ENCODE results near the gene CD37.
A peak's percentile ranks its signal among the peaks of the same experiment; 100 is the strongest.
"Not testable (repeated sequence)": the region's sequence is repeated elsewhere in the genome, so short reads cannot be mapped to it uniquely, and the experiment has no call there.

The CD37 gene, protein sequence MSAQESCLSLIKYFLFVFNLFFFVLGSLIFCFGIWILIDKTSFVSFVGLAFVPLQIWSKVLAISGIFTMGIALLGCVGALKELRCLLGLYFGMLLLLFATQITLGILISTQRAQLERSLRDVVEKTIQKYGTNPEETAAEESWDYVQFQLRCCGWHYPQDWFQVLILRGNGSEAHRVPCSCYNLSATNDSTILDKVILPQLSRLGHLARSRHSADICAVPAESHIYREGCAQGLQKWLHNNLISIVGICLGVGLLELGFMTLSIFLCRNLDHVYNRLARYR

GRCh38 chr19:49335071-49335783 lies at the start of gene CD37:
TSS of gene CD37 (plus strand) at chr19:49335406. CDS start at chr19:49335541, 135 bp downstream.
- DNase-seq = peak; percentile 47

- DNase-seq = no peak
Observed at GRCh38 chr19:49287141-49287770, 48.0 kb upstream of the CD37 start.

DNA sequence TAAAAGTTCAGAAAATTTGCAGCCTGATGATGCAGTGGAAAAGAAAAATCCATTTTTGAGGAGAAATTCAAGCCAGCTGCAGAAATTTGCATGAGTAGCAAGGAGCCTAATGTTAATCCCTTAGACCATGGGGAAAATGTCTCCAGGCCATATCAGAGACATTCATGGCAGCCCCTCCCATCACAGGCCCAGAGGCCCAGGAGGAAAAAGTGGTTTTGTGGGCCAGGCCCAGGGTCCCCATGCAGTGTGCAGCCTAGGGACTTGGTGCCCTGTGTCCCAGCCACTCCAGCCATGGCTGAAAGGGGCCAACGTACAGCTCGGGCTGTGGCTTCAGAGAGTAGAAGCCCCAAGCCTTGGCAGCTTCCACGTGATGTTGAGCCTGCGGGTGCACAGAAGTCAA lies 47.0 kb upstream of the CD37 start:
- not testable (repeated sequence) for DNase-seq

DNA sequence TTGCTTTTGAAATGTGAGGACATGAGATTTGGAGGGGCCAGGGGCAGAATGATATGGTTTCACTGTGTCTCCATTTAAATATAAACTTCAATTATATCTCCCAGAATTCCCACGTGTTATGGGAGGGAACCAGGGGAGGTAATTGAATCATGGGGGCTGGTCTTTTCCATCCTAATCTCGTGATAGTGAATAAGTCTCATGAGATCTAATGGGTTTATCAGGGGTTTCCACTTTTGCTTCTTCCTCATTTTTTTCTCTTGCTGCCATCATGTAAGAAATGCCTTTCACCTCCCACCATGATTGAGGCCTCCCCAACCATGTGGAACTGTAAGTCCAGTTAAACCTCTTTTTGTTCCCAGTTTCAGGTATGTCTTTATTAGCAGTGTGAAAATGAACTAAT lies 45.9 kb upstream of the CD37 start:
- DNase-seq = not testable (repeated sequence)

DNA sequence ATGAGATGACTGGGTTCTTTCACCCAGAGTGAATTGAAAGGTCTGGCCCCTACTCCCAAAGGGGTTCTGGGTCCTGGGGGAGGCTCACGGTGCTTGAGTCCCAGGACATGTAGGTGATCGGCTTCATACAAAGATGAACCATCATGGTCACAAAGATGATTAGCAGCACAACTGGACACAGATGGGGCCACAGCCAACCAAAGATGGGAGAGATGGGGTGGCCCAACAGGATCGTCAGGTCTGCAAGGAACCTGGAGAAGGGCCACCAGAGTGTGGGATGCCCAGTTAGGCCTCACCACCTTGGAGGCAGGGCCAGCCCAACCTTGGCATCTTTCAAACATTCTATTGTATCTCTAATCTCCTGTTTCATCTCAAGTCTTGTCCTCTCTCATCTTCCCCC lies 44.7 kb upstream of the CD37 start:
- DNase-seq = no peak

GRCh38 chr19:49294401-49294800 lies 40.8 kb upstream of the CD37 start:
- no peak for DNase-seq

GRCh38 chr19:49295208-49295880 lies 39.9 kb upstream of the CD37 start:
- DNase-seq = no peak

GRCh38 chr19:49297403-49297802 lies 37.8 kb upstream of the CD37 start:
- no peak for DNase-seq

DNA sequence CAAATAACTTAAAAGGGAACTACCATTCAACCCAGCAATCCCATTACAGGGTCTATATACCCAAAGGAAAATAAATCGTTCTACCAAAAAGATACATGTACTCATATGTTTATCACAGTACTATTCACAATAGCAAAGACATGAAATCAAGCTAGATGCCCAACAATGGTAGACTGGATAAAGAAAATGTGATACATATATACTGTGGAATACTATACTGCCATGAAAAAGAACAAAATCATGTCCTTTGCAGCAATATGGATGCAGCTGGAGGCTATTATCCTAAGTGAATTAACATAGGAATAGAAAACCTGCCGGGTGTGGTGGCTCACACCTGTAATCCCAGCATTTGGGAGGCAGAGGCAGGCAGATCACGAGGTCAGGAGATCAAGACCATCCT lies 36.6 kb upstream of the CD37 start:
- not testable (repeated sequence) for DNase-seq

DNA sequence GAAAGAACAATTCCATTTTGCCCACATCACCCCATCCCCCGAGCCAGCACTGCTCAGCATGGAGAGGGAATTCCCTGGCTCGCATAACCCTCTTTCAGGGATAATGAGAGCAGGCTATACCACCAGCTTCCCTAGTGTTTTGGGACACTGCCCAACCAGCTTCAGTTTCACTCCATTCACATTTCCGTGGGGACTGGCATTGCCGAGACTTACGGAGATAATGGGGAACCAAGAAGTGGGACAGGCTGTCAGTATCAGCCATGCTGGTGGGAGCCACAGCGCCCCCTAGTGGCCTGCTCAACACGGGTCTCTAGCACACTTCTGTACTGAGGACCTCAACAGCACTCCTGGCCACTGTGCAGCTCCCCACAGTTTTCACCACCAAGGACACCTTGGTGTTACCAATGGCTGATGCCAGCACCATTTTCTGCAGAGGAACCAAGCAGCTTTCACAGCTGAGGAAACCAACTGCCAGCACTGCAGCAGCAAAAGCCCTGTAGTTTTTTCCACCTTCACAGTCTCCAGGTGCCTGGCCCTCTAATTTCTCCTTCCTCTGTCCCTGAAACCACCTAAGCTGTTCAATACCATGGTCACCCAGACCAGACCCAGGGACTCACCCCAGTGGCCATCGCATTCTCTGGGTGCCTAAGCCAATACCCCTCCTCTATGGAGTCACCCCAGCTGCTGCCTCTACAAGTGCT lies 33.9 kb upstream of the CD37 start:
- DNase-seq = peak; percentile 81

DNA sequence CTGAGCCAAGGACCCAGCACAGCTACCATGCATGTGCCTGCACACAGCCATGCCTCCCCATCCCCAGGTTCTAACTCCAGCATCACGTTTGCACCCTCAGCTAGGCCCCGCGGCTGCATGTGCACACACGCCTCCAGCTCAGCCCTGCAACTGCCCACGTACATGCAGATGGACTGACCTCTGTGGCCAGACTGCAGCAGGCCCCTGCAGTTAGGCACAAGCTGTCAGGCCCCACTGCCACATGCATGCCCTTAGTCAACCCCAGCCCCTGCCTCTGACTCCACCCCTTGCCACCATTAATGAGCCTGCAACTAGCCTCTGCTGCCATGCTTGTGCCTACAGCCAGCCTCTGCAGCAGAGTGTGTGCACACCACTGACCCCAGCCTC lies 33.3 kb upstream of the CD37 start:
- DNase-seq = no peak

- DNase-seq = not testable (repeated sequence)
Observed at GRCh38 chr19:49306734-49307133, 28.5 kb upstream of the CD37 start.

DNA sequence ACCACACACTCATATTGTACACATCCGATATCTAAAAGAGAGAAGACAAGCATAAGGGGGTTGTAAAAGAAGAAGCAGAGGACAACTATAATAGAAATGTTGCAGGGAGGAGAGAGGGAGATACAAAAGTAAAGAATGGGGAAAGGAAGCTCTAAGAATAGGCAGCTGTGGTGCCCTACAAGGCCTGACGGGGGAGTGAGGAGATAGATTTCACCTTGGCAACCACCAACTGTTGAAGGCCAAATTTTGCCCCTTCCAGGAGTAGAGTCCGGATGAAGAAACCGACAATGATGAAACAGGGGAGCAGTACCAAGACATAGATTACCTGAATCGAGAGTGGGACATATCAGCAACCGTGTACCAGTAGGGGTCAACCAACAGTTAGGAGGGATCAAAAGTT lies 26.1 kb upstream of the CD37 start:
- DNase-seq = no peak

GRCh38 chr19:49315111-49315510 lies 20.1 kb upstream of the CD37 start:
- no peak for DNase-seq

DNA sequence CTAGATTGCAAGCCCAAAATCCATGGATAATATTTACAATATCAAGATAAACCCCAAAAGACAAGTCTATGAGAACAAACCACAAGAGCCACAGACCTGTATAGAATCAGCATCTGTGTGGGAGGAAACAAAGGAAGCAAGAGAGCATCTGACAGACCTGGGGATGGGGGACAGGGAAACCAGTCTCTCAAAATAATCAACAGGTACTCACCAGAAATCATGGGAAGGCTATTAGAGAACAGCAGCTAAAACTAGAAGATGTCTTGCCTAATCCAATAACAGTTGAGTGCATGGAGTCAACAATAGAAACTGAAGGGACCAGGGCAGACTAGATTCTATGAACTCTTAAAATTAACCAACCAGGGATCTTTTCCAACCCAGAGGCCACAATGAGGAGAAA lies 18.9 kb upstream of the CD37 start:
- DNase-seq = no peak

DNA sequence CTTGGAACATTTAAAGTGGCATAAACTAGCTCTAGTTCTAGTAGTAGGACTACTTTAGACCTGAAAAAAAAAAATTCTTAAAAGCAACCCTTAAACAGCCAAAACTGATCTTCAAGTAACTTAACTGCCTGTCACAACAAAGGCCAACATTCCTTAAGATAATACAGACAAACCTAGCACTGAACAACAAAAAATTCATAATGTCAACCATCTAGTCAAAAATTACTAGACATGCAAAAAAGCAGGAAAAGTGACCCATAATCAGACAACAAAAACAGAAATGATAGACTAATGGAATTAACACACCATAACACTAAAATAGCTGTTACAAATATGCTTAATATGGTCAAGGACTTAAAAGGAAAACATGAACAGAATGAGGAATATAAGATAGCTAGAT lies 16.9 kb upstream of the CD37 start:
- no peak for DNase-seq

DNA sequence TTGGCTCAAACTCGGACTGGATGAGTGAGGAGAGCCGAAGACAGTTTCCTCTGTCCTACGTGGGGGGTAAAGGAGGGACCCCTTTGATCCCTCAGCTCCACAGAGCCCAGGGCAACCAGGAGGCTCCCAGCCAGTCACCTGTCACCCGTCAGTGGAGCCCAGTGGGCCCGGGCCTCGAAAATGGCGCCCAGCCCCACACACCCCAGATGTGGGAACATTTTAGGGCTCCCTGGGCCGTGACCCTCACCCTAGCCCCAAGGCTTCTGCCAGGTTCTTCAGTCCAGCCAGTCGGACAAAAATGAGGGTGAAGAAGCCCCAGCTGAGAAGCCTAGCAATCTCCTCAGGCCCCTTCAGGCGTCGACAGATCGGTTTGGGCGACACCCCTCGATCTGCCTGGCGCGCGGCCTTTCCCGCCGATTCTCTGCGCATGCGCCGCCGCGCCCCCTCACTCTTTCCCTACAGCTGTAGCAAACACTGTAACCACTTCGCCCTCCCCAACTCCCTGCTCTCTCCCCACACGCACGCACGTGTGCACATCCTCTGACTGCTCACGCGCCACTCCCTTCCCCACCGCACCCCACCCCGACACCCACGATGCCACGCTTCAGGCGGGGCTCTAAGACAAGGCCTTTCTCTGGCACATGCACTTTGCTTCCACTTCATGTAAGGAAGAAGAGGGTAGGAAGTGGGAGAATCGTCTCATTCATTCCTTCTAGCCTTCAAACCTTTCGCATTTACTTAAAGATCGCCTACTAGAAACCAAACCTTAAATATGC lies 10.2 kb upstream of the CD37 start, which contains the start of gene SLC6A16:
Gene SLC6A16, minus strand, starts transcription at position 391 of the 776 bp plus-strand sequence. CDS start 13,844 bp downstream, outside the sequence.
- no peak for DNase-seq

DNA sequence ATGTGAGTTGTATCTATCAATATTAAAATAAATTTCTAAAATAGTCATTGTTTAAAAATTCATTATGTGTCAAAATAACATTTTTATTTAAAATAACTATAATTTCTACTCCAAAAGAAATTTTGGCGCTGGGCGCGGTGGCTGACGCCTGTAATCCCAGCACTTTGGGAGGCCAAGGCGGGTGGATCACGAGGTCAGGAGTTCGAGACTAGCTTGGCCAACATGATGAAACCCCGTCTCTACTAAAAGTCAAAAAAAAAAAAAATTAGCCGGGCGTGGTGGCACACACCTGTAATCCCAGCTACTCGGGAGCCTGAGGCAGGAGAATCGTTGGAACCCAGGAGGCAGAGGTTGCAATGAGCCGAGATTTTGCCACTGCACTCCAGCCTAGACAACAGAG lies 9.4 kb upstream of the CD37 start:
- DNase-seq = not testable (repeated sequence)

- DNase-seq = no peak
Observed at GRCh38 chr19:49326165-49326704, 9.0 kb upstream of the CD37 start.

- DNase-seq = peak; percentile 41
Observed at GRCh38 chr19:49327878-49328544, 7.2 kb upstream of the CD37 start.

GRCh38 chr19:49328741-49329140 lies 6.5 kb upstream of the CD37 start:
- no peak for DNase-seq
